NK-92 (cell line): ENCODE results near the gene DLG2.

Source experiments
- DNase-seq: peaks from one replicate; lab custom pipeline; 2025; ENCODE audit not compliant: unreplicated experiment; lab: John Stamatoyannopoulos, UW

The DLG2 gene

DNA sequence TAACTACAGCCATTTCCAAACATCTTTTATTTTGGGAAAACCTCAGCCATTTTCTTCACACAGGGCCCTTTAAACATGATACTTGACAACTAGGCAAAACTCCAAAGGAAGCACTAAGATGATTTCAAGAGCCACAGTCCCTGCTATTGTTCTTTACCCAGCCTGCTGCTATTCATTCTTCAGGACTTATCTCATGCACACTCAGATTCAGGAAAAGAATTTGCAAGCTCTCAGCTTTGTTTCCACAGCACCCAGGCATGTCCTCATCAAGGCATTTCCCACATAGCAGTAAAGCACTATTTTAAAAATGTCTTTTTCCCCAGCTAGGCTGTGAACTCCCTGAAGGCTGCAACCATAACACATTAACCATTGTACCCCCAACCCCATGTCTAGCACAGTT, 1731.6 kb downstream of the DLG2 start:
- no peak for DNase-seq

DNA sequence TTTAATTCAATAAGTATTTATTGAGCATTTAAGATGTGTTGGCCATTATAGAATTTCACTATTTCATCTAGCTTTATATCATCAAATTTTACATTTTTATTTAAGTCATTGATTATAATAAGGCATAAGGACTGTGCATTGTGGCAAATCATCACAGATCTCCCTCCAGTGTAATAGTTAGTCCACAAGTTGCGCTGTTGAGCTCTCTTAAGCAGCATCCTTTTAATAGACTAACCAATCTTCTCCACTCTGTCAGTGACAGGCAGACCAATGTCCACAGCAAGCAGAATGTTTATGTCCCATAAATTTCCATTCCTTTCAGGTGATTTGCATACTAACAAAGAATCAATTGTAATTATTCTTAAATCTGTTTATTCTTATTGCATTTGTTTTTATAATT, 1745.7 kb downstream of the DLG2 start:
- DNase-seq, result no peak

DNA sequence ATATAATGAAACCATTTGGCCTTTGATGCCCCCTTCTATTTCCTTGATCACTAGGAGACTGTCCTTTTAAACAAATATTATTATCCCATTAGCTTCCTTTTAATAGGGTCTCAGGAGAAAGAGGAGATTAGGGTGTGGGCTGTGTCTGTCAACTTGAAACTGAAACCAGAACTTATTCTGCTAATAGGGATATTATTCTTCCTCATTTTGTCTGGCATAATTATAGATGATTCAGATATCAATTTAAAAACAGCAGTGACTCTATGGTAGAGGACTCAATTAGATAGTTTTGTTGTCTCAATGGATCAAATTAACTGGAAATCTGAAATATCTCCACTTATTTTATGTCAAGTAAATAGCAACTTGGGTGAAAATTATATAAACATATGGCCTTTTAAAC, 1756.1 kb downstream of the DLG2 start:
- DNase-seq, result no peak

DNA sequence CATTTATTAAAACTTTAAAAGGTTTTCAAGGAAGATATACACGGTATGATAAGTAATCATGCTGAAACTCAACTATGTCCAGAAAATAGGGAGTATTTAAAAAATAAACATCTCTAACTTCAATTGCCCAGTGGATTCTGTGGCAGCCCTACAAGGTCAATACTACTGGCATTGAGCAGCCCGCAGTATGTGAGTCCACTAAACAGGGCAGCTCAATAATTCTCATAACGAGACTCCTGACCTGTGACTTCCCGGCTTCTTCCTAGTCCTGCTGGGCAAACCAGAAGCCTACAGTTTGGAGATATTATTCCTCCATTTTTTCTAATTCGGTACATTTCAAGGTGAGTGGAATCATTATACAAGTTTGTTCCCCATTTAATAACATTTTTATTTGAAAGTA, 1760.5 kb downstream of the DLG2 start:
- DNase-seq, result no peak

DNA sequence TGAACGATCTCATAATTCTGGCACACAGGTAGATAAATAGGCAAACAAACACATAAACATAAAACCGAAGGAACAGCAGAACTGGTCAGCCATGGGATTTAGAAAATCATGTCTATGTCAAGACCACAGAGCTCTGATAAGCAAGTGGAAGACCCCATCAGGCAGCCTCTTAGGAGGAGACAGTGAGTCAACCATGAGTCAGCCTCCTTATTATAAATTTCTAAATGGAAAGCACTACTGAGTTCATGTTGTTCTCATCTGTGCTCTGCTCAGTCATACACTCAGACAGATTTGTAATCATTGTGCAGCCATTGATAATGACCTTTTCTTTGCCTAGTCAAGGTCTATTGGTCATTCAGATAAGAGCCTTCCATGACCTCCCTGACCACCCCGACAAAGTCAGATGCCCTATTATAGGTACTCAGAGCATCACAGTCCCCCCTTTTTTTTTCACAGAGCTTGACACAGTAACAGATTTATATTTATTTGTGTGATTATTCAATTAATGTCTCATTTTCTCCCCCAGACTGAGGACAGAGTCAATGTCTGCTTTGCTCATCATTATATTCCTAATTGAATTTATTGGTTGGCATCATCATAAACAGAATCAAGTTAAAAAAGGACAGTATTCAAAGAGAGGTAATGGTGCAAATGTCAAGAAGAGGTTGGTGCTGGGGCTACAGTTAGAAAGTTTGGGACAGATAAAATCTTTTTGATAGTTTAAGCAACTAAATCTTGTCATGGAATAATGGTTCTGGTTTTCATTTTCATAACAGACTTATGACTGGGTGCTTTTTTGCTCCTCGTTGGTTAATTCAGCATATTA, 1761.3 kb downstream of the DLG2 start:
- DNase-seq, result no peak

GRCh38 chr11:83864412-83865057, 1762.6 kb downstream of the DLG2 start:
- DNase-seq, result no peak

GRCh38 chr11:83863272-83863671, 1763.9 kb downstream of the DLG2 start:
- no peak for DNase-seq

DNA sequence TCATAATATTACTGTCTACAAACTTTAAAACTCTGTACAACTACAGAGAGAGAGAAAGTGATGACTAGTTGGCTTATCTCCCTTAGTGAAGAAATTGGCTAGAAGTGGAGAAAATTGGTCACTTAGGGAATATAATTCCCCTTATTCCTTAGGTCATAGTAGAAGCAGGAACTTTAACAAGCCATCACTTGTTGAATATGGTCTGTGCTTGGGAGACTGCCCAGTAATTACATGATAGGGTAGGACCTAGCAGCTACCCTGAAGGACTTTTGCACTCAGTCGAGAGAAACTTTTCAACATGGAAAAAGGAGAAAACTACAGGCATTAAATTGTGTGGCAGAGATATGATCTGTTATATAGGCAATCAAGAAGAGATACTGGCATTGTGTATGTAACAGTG, 1764.5 kb downstream of the DLG2 start:
- no peak for DNase-seq

GRCh38 chr11:83862033-83862432, 1765.1 kb downstream of the DLG2 start:
- no peak for DNase-seq

GRCh38 chr11:83858694-83859093, 1768.5 kb downstream of the DLG2 start:
- DNase-seq, result no peak

GRCh38 chr11:83855237-83855636, 1771.9 kb downstream of the DLG2 start:
- DNase-seq, result no peak

DNA sequence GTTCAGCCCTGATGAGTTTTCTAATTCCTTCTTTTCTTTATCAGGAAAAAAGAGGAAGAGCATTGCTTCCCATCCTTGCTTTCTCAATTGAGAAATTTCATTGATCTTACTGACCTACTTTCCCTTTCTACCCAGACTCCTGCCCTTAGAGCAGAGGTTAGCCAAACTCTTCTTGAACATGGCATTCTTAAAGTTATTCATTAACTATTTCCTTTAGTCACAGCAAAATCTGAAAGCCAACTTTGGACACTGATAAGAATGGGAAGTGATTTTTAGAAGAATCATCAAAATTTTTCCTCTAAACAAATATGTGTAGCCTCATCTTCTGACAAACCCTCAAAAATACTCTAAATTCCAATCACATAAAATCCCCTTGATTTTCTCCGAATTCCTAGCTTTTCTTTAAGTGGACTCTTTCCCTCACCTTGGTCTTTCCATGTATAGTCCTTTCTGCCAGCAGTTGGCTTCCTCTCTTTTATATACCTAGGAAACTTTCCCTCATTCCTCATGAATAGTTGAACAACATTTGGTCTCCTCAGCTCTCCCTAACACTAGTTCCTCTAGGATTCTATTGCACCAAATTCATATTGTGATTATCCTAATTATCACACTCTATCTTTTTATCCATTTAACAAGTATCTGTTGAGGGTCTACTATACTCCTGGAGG, 1774.2 kb downstream of the DLG2 start:
- DNase-seq, result no peak

DNA sequence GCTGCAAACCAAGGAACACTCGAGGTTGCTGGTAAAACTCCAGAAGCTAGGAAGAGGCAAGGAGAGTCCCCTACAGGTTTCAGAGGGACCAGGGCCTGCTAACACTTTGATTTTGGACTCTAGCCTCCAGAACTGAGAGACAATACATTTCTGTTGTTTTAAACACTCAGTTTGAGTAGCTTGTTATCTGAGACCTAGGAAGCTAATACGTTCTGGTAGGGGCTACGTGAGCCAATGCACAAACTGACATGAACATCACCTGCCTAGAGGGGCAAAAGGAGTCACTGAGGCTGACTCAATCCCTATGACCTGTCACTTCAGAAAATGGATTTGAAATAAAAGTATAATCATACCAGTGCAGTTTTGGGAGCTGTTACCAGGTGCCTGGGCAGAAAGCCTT, 1775.1 kb downstream of the DLG2 start:
- DNase-seq, result no peak

DNA sequence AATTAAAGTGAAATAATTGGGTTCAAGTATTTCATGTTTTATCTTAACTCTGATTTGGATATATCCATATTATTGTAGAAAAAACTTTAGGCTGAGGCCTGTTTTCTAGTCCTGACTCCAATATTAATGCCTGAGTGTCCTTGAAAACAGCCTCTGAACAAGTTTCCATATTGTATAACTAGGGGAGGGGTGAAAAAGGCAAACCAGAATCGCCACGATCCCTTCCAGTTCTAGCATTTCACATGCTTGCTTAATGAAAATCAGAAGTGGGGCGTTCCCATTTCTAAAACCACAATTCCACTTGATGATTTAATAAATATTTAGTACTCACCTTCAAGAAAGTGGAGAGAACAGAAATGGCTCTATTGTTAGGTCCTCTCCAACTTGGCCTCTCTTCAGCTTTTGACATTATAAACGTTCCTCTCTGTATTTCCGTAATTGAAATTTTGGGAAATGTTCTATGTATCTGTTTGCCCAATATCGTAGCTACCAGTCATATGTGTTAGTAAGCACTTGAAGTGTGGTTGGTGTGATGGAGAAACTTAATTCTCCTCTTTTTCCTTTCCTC, 1779.6 kb downstream of the DLG2 start:
- no peak for DNase-seq

DNA sequence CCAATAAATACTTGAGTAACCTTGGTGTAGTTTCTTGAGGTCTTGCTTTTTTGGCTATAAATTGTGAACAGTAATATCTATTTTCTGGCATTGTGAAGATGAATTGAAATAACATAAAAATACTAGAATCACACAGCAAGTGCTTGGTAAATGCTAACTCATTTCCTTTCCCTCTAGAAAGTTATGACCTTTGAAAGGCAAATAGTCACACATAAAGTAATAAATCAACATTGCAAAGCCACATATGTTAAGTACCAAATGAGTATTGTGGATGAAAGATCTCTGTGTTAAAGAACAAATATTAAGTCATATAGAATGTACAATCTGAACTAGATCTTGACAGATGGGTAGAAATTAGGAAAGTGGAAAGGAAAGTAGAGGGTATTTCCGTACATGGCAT, 1781.3 kb downstream of the DLG2 start:
- DNase-seq, result no peak

DNA sequence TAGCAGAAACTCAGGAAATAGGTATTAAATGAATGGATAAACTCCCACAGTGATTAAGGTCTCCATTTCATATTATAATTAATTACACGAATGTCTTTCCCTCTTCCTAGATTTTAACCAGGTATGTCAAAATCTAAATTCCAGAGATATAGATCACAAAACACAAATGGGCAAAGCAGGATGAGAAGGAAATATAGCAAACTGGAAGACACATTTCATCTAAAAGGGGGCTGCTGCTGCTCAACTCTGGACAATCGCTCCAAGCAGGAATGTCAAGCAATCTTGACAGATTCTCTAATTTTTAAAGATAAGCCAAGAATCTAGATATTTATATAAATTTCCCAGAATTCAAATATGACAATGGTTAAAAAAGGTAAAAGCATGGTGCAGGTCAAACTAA, 1786.8 kb downstream of the DLG2 start:
- no peak for DNase-seq

DNA sequence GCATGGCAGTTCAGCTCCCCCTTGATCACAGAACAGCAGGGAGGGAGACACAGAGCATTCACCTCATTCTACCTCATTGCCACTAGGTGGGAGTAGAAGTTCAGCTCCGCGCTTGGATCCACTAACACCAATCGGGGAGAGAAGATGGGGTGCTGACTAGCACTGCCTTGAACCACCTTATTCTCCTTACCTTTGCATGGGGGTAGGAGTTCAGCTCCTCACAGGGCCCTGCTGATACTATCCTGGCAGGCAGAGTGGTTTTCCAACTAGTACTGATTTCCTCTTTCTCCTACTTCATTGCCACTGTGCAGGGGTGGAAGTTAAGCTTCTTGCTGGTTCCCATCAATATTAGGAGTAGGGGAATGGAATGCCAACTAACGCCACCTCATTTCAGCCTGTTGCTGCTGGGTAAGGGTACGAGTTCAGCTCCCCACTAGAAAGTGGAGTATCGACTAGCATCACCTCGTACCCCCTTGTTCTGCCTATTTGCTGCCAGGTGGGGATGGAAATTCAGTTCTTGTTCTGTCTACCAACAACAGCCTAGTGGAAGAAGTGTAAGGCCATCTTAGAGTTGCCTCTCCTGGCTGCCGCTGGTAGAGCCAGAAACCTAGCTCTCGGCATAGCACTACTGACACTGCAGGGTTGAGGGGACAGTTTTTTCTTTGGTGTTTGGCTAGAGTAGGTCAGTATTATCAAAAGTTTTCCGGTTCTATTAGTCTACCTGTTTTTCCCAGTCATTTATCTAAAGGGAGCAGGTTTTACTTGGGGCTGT, 1790.1 kb downstream of the DLG2 start:
- no peak for DNase-seq

GRCh38 chr11:83836065-83836464, 1791.1 kb downstream of the DLG2 start:
- no peak for DNase-seq

DNA sequence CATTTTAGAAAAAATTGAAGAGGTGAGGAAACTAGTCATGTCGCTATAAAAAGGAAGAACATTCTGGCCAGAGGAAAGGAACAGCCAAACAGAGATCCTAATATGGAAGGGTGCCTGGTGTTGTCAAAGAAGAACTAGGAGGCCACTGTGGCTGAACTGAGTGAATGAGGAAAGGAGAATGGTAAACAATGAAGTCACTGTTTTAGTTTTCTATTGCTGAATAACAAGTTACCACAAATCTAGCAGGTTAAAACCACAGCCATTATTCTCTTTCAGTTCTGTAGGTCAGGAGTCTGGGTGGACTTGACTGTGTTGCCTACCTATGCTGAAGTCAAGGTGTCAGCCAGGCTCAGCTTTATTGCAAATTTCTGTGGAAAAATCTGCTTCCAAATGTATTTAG, 1791.7 kb downstream of the DLG2 start:
- no peak for DNase-seq

- no peak for DNase-seq
These were observed 1795.2 kb downstream of the DLG2 start for GRCh38 chr11:83831929-83832328.

DNA sequence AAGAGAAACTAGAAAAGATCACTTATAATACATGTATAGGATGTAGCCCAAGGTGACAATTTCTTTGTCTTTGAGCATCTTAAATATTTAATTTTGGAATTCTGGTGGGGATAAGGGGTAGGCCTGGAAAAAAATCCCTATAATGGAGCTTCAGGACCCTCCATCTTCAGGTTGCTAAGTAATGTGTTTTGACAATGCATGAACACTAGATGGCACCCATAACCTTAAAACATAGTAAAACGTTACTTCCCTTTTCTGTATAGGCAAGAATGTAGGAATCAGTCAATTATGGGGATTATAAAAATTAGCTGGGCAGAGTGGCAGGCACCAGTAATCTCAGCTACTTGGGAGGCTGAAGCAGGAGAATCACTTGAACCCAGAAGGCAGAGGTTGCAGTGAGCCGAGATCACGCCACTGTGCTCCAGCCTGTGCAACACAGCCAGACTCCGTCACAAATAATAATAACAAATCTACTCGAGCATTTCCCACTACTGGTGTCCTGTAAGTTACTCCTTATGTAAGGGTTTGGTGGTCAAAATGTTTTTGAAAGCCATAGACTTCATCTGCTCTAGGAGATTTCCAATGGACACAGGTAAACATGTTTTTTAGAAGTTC, 1799.1 kb downstream of the DLG2 start:
- no peak for DNase-seq
